Fibroblast of pulmonary artery (primary cell): ENCODE results near the gene TMEM198.

Source experiments
- DNase-seq: peaks from one replicate; pipeline ENCODE4 v3.0.0-alpha.2; 2010; ENCODE audit warnings: low read depth
- H3K4me3 ChIP-seq: replicated peaks from 2 replicates; pipeline ENCODE4 v1.5.1; 2011; ENCODE audit warnings: low read depth, mild to moderate bottlenecking, control low read depth, low read length, moderate library complexity
- CTCF ChIP-seq: IDR thresholded peaks from 2 replicates; pipeline ENCODE4 v1.5.1; 2011; ENCODE audit warnings: mild to moderate bottlenecking, control low read depth, low read length, inconsistent platforms; ENCODE audit errors: missing control alignments

Gene TMEM198

GRCh38 chr2:219574484-219575311 is 30.9 kb downstream of the TMEM198 start:
- no peak for DNase-seq
- TF ChIP-seq CTCF: no peak
- no peak overlapping the region for H3K4me3 ChIP-seq

DNA sequence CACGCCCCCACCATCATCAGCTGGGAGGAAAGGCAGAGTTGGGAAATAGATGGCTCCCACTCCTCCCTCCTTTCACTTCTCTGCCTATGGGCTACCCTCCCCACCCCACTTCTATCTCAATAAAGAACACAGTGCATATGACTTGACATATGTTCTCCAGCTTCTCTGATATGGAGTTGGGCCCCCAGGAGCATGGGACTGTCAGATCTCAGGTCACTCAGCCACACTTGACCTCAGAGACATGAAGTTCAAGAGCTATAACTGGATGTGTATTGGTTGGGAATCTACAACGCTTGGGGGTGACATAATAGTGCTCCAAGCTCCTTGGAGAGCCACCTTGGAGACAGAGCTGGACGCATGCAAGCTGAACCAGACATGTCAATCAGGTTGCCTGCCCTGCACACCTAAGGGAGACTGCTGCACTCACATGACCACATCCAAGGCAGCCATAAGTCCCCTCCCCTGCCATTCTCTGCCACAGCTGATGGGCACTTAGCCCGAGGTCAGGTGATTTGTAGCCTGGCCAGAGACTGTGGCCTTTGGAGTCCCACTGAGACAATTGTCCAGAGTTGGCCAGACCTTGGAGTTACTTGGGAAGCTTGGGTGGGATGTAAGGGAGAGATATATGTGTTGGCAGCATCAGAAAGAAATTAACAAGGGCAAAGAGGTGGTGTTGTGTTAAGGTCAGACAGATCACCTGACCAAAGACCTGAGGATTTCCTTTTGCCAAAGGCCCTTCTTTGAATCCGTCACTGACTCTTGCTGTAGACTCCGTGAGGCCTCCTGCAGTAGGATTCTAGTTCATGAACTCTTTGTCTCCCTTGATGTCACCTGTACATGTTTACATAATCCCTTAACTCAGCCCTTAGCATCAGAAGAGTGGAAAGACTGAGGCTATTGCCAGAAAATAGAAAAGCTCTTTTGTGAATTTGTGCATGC is 32.0 kb downstream of the TMEM198 start:
- no peak for TF ChIP-seq CTCF
- H3K4me3 ChIP-seq: no peak overlapping the region

DNA sequence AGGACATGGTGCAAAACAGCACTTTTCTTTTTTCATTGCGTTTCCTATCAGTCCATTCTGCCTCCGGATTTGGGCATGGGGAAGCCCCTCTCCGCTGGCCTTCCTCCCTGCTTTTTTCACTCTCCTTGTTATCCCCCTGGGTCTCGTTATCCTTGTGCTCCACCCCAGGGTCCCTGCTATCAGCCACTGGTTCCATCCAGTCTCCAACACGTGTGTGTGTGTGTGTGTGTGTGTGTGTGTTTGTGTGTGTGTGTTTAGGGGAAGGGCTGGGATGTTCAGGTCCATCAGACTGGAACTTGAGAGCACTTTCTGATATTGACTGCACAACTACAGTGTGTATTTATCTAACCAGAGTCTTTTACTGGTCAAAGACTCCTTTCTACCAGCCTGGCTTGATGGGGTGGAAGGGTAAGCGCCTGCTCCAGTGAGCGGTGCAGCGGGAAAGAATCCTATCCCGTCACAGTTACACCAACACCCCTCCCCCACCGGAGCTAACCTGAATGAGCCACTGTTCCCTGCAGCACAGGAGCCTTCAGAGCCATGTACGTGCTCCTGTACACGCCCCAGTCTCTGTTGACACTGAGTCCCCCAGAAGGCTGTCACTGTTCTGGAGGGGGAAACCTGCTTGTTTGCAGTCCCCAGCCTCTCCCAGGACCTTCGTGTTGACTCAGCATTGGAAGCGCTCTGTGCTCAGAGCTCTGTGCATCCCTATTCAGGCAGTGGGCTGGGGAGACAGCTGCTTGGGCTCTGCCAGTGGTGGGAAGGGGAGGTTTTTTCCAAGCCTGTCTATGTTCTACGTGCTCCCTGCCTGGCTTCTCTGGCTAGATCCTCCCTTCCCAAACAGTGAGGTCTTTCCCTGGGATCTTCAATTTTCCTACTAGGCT is 32.9 kb downstream of the TMEM198 start:
- DNase-seq: no peak
- H3K4me3 ChIP-seq: no peak overlapping the region
- TF ChIP-seq CTCF: no peak

More for the DNA sequence above, 32.0 kb downstream of the TMEM198 start:
- no peak for DNase-seq

GRCh38 chr2:219578811-219579613 is 35.2 kb downstream of the TMEM198 start:
- peak; percentile 49 for DNase-seq
- no peak for TF ChIP-seq CTCF

DNA sequence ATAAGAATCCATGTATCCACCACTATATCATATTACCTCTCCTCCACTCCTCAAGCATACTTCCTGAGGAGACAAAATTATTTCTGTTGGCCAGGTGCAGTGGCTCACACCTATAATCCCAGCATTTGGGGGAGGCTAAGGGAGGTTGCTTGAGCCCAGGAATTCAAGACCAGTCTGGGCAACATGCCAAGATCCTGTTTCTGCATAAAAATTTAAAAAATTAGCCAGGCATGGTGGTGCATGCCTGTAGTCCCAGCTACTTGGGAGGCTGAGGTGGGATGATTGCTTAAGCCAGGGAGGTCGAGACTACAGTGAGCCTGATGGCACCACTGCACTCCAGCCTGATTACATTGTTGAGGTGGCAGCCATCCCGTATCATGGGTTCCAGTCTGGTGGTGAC is 37.5 kb downstream of the TMEM198 start:
- DNase-seq: no peak
- TF ChIP-seq CTCF: no peak
- H3K4me3 ChIP-seq: no peak overlapping the region

More at GRCh38 chr2:219578811-219579613, 35.2 kb downstream of the TMEM198 start:
- no peak overlapping the region for H3K4me3 ChIP-seq
